HG03442 (cell line): ENCODE results near the gene PRRX2.

ENCODE experiments used
- ATAC-seq: cut with Tn5 transposase; IDR thresholded peaks from one replicate; pipeline ENCODE4 v1.9.1; 2021; ENCODE audit warnings: mild to moderate bottlenecking, moderate library complexity; ENCODE audit not compliant: unreplicated experiment

PRRX2 gene

GRCh38 chr9:129676975-129677374 lies 11.5 kb downstream of the PRRX2 start:
- no peak for ATAC-seq

DNA sequence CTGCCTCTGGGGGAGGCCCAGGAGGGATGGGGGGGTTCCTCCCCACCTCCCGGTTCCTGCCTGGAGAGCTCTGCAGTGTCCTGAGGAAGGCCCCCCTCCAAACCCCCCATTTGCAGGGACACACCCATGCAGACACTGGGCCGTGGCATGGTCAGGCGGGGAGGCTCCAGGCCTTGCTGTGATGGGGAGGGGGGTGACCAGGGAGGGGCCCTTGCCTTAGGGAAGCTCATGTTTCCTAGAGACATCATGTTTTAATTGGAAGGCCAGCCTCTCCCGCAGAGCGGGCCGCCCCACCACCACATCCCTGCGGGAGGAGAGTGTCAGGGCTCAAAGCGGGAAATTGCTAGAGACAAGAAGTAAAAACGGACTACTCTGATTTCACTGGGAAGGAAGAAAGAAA lies 12.0 kb downstream of the PRRX2 start:
- no peak for ATAC-seq

DNA sequence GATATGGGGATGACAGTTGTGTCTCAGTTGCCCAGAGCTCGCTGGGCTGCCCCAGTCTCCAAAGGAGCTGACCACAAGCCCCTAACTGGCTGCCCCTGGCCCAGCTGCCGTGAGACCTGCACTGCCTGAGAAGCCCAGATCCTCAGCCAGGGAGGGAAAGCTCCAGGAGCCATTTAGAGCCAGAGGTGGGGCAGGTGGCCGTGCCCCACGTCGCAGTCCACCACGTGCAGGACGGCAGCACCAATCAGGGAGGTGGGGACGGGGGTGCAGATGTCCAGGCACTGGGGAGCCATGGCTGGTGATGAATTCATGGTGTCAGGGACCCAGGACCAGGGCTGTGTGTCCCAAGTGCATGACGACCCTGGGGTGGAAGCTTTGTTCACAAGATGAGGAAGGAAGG lies 13.4 kb downstream of the PRRX2 start:
- ATAC-seq: no peak

- ATAC-seq: no peak
These were observed 14.1 kb downstream of the PRRX2 start for GRCh38 chr9:129679537-129679936.

DNA sequence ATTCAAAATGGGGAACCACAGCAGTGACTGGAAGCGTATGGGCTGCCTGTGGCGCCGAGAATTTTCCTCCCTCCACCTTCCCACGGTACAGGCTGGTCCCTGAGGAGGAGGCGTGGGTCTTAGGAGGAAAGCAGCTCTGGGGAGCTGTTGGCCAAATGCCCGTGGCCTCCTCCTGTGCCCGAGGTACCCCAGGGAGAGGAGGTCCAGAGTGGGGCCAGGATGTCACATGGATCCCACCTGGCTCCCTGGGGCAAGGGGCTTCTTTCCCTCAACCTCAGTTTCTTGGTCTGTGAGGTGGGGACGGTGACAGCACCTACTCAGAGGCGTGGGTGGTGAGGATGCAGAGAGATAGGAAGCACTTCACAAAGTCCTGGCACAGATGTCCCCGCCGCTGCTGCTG lies 16.5 kb downstream of the PRRX2 start:
- no peak for ATAC-seq

DNA sequence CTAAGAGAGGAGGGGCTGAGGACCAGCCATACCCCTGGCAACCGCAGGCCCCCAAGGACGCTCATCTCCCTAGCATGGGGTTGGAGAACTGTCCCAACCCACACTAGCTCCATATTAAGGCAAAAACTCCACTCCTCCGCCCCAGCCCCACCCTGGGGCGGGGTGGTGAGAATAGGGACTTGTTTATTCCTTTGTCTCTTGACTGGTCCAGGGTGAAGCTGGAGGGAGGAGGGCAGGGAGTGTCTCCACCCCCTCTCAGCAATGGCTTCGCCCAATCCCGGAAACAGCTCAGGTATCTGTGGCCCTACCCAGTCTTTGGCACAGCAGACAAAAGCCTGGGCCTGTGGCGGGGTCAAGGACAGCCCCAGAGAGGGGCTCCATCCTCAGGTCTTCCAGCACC lies 16.9 kb downstream of the PRRX2 start:
- no peak for ATAC-seq

DNA sequence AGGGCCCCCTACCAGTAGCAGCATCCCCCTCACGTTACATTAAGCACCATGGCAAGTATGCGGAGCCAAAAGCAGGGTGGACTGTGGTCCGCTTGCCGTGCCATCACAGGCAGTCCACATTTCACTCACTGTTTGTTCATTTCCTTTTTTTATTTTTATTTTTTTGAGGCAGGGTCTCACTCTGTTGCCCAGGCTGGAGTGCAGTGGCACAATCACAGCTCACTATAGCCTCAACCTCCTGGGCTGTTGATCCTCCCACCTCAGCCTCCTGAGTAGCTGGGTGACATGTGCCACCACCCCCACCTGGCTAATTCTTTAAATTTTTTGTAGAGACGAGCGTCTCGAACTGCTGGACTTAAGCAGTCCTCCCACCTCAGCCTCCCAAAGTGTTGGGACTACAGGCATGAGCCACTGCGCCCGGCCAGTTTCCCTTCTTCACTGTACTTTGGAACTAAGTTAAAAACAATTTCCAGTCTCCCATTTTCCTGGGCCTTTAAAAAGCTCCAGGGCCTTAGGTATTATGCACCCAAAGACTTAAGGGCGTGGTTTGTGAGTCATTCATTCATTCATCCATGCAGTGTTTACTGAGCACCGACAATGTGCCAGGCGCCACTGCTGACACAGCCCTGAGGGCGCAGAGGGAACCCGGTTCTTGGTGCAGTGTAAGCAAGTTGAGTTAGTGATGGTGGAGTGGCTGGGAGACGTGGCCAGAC lies 19.9 kb downstream of the PRRX2 start:
- ATAC-seq: no peak

DNA sequence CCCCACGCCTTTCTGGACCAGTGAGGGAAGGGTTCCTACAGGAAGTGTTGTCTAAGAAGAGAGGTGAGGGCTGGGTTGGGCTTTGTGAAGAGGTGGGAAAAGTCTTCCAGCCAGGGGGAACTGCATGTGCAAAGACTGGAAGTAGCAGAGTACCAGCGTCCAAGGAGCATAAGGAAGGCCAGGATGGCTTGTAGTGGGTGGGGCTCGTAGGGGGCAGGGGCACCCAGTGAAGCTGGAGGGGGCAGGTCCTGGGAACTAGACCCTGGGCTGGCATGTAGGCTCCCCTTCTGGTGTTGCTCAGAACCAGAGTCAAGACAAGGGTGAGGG lies 20.4 kb downstream of the PRRX2 start:
- no peak for ATAC-seq

- no peak for ATAC-seq
These were observed 21.3 kb downstream of the PRRX2 start for GRCh38 chr9:129686736-129687135.

DNA sequence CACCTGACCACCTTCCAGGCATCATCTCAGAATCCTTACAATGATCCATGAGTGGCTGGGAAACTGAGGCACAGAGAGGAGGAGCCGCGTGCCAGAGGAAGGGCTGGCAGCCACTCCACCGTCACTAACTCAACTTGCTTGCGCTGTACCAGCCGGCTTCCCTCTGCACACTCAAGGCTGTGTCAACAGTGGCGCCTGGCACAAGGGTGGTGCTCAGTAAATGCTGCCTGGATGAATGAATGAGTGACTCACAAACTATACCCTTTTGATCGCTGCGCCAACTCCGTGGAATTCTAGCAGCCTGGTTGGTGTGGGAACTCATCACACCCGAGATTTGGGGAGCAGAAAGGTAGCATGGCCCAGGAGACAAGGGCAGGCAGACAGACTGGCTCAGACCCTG lies 21.9 kb downstream of the PRRX2 start:
- ATAC-seq: no peak

DNA sequence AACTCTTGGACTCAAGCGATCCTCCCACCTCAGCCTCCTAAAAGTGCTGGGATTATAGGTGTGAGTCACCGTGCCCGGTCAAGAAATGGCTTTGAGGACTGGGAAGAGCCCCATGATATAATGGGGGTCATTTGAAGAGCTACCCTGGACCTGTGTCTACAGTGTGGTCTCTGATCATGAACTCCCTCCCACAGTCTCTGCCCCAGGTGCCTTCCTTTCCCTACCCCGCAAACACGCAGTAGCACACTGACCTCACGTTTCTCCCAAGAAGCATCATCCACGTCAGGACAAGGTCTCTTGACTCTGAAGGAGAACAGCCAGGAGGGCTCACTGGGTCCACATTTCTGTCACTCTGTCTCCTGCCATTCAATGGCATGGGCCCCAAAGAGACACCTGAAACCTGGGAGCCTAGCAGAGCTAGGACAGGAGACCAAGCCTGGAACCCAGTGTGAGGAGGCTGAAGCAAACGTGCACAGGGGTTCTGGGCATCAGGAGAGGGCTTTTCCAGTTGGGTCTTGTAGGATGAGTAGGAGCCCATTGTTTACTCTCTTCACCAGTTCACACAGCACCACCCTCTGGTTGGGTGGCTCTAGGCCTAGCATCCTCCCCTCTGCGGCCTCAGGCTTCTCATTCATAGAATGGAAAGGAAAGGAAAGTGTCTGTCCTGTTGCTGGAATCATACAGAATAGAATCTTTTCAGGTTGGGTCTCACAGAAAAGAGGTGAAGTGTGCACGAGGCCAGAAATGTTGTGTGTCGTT lies 23.0 kb downstream of the PRRX2 start:
- no peak for ATAC-seq

- ATAC-seq: no peak
These were observed 27.1 kb downstream of the PRRX2 start for GRCh38 chr9:129692534-129692933.

- ATAC-seq: no peak
These were observed 28.3 kb downstream of the PRRX2 start for GRCh38 chr9:129693741-129694140.

DNA sequence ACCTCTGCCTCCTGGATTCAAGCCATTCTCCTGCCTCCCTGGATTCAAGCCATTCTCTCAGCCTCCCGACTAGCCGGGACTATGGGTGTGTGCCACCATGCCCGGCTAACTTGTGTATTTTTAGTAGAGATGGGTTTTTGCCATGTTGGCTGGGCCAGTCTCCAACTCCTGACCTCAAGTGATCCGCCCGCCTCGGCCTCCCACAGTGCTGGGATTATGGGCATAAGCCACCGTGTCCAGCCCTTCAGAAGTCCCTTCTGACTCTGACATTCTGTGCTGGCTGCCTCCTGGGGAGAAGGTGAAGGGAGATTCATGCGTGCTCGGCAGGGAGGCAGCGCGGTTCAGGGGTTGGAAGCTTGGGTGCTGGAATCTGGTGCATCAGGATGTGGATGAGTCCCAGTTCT lies 28.8 kb downstream of the PRRX2 start:
- ATAC-seq: no peak

DNA sequence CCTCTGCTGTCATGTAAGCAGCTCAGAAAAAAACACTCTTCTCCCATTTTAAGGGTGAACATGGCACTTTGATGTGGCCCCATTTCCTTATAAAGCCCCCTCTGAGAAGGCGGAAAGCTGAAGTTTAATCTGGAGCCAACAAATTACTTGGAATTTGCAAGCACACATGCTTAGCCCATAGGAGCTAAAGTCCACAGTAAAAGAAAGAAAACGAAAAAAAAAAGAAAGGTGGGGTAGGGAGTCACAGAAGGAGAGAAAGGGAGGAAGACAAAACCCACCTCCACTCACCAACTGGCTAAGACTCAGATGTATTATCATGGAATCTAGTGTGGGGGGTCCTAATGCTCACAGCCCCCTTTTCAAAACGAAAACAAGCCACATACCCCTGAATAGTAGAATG lies 30.4 kb downstream of the PRRX2 start:
- no peak for ATAC-seq

DNA sequence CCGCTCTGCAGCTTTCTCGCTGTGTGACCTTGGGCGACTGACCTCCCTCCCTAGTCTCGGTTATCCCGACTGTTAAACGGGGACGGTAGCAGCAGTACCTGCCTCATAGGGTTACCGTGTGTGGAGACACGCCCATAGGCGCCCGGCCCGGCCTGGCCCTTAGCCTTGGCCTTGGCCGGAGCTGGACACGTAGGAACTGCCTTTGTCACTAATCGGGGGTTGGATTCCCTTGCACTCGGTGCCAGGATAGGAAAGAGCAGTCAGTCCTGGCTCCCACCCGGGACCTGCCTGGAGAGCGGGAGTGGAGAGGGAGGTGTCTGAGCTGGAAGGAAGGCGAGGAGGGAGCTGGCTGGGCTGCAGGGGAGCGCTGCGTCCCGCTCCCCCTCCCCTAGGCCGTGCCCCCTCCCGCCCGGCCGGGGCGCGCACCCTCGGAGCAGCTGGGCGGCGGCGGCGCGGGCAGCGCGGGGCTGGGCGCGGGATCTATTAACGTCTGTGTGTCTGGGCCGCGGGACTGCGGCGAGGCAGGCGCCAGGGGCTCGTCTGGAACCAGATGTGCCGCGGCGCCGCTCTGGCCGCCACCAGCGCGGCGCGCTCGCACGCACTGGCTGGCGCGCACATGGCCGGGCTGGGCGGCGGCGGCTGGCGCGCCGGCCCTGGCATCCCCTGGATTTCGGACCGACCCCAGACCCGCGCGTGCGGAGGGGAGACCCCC lies 31.7 kb downstream of the PRRX2 start:
- ATAC-seq: no peak

- ATAC-seq: no peak
These were observed 32.3 kb downstream of the PRRX2 start for GRCh38 chr9:129697656-129698253.

DNA sequence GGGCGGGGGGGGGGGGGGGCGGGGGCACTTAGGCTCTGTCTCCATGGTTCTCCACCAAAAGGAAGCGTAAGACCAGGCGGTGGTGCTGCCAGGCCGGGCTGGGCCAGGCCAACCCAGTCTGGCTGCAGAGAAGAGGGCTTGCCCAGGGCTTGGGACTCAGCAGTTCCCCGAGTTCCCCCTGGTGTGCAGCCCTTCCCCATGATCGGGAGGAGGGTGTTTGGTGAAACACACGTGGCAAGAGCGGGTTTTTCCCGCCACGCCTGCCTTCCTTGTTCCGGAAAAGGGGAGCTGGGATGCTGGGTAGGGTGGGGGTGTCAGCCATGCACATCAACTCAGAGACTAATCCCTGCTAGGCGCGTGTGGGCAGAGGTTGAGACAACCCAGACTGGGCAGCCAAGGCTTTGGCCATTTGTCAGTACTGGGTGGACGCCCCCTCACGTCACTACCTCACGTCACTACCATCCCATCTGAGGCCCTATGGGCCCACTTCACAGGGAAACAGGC lies 32.9 kb downstream of the PRRX2 start:
- no peak for ATAC-seq

GRCh38 chr9:129701054-129701453 lies 35.6 kb downstream of the PRRX2 start:
- no peak for ATAC-seq

DNA sequence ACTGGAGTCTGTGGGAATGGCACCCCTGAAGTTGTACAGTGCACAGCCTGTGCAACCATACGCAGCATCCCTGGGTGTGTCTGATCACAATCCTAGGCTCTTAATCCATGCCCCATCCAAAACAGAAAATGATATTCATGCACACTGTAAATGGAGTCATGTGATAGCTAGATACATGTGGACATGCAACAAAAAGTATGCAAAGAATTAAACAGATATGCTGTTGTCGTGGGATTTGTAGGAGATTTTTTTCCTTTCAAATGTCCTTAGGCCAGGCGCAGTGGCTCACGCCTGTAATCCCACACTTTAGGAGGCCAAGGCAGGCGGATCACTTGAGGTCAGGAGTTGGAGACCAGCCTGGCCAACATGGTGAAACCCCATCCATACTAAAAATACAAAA lies 36.1 kb downstream of the PRRX2 start:
- no peak for ATAC-seq
